Measurements from ENCODE around the gene ZNF609.

DNA sequence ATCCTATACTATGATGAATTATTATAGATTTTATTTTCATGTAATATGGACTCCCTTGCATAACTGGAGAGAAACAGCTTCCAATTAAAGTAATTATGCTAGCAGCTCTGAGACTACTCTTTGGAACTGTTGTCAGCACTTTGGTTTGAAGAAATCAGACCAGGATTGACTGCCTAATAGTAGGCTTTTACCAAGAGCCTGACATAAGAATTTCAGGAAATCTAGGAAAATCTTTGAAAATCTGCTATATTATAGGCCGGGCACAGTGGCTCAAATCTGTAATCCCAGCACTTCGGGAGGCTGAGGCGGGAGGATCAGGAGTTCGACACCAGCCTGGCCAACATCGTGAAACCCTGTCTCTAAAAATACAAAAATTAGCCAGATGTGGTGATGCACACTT, 62.9 kb downstream of the ZNF609 start:
- TF ChIP-seq, protein P1, sequence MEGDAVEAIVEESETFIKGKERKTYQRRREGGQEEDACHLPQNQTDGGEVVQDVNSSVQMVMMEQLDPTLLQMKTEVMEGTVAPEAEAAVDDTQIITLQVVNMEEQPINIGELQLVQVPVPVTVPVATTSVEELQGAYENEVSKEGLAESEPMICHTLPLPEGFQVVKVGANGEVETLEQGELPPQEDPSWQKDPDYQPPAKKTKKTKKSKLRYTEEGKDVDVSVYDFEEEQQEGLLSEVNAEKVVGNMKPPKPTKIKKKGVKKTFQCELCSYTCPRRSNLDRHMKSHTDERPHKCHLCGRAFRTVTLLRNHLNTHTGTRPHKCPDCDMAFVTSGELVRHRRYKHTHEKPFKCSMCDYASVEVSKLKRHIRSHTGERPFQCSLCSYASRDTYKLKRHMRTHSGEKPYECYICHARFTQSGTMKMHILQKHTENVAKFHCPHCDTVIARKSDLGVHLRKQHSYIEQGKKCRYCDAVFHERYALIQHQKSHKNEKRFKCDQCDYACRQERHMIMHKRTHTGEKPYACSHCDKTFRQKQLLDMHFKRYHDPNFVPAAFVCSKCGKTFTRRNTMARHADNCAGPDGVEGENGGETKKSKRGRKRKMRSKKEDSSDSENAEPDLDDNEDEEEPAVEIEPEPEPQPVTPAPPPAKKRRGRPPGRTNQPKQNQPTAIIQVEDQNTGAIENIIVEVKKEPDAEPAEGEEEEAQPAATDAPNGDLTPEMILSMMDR (IDR thresholded peaks at IDR 0.05; ENCODE audit: low read depth, low read length): no peak
- no peak for TF ChIP-seq EZH2phosphoT487 (IDR thresholded peaks at IDR 0.05; ENCODE audit: low read depth)
